Epithelial cell of esophagus (primary cell): ENCODE data around the gene ELMO3.
A peak's percentile ranks its signal among the peaks of the same experiment; 100 is the strongest.

ENCODE experiments used
- DNase-seq: peaks from one replicate; pipeline ENCODE4 v3.0.0; 2010; ENCODE audit warnings: low read depth
- H3K4me3 ChIP-seq: 2 replicates; pipeline ENCODE4 v1.5.1; 2011; ENCODE audit warnings: mild to moderate bottlenecking, low read length, control low read depth
- CTCF ChIP-seq: IDR thresholded peaks from 2 replicates; pipeline ENCODE4 v1.5.1; 2011; ENCODE audit warnings: low read depth, mild to moderate bottlenecking, low read length, control low read depth, inconsistent platforms; ENCODE audit not compliant: insufficient read depth; ENCODE audit errors: missing control alignments

The ELMO3 gene

GRCh38 chr16:67170168-67170948 lies 28.6 kb upstream of the ELMO3 start, which contains the start of gene NOL3:
Gene NOL3 (plus strand): TSS chr16:67170538.
- H3K4me3 ChIP-seq, result peak within 1 kb of the TSS; percentile 54
- TF ChIP-seq CTCF, result no peak
- DNase-seq, result peak; percentile 74

DNA sequence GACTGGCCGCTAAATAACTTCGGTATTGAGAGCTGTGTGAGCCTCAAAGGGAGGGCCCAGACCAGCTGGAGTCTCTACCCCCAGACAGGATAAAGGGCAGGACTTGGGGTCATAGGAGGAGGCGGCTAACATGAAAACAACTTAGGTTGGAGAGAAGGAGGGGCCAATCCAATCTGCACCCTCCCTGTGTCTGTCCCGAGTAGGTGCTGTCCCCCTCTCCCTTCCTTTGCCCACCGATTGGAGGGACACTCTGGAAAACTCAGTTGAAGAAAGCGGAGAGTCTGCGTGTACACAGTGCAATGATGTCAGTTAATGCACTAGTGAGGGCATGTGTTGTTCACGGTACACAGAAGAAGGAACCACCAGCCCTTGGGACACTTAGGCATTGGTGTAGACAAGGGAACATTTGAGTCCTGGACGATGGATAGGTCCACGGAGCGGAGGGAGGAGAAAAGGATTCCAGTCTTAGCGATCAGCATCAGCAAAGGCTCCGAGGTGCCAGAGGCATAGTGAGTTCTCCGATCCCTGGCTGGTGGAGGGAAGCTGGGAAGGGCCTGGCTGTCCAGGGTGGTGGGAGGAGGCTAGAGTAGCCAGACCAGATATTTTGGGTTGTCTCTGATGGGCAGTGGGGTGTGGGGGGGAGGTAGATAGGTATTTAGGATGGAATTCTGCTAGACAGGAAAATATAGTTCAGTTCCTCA lies 27.8 kb upstream of the ELMO3 start:
- H3K4me3 ChIP-seq, result peak overlapping the region; percentile 54
- TF ChIP-seq CTCF, result no peak
- DNase-seq, result no peak

DNA sequence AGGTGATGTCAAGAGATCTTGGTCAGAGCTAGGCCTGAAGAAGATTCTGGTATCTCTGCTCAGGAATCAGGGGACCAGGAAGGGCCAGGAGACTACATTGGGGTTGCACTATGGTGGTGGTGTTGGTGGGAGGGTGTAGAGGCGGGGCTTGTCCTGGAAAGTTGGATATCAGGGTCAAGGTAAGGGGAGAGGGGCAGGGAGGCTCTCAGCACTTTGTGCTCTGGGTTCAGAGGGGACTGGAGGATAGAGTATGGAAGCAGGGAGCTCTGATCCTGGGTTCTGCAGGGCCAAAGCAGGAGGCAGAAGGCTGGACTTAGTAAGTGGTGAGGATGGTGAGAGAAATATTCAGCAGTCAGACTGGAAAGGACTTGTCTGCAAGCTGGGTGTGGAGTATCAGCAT lies 25.6 kb upstream of the ELMO3 start:
- TF ChIP-seq CTCF, result no peak
- DNase-seq, result no peak
- H3K4me3 ChIP-seq, result peak overlapping the region; percentile 55

DNA sequence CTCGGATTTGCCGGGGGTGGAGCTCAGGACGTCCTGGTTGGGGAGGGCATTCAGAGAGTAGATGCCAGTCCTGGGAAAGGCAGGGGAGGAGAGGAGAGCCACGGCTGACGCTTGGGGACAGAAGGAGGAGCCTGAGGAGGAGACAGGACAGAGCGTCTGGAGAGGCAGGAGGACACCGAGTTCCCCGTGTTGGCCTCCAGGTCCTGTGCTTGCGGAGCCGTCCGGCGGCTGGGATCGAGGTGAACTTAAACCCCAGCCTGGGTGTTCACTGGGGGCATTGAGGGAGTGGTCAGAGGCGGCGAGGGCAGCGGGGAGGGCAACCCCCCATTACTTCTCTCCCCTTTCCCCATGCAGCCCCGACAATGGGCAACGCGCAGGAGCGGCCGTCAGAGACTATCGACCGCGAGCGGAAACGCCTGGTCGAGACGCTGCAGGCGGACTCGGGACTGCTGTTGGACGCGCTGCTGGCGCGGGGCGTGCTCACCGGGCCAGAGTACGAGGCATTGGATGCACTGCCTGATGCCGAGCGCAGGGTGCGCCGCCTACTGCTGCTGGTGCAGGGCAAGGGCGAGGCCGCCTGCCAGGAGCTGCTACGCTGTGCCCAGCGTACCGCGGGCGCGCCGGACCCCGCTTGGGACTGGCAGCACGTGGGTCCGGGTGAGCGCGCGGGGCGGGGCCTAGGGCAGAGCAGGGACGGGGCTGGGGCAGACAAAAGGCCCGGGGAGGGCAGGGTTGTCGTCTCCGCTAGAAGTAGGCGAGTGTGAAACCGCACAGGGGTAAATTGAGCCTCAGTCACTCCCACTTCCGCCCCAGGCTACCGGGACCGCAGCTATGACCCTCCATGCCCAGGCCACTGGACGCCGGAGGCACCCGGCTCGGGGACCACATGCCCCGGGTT lies 24.9 kb upstream of the ELMO3 start:
- H3K4me3 ChIP-seq, result peak overlapping the region; percentile 55
- peak; percentile 34 for TF ChIP-seq CTCF
- DNase-seq, result peak; percentile 96

GRCh38 chr16:67174706-67175231 lies 24.2 kb upstream of the ELMO3 start:
- no peak for TF ChIP-seq CTCF
- no peak for DNase-seq
- H3K4me3 ChIP-seq, result peak overlapping the region; percentile 55

DNA sequence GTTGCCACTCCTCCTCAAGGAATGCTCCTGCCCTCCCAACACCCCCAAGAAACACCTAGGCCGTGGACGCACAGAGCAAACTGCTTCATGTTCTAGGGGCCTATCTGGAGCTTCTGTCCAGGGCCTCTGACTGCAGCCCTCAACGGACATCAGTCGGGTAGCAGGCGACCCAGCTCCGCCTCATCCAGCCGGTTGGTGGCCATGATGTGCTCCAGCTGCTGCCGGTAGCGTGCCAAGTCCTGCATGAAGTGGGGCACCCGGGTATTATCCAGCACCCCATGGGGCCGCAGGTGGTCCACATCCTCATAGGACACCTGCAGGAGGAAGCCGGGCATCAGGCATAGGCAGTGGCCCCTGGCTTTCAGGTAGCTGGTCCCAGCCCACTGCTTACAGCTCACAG lies 22.3 kb upstream of the ELMO3 start:
- DNase-seq, result no peak
- TF ChIP-seq CTCF, result no peak
- no peak overlapping the region for H3K4me3 ChIP-seq
